C4-2B (cell line): ENCODE measurements around the gene TSPAN9.

Source experiments
- ZFX ChIP-seq: fragments of 450-650 bp; IDR thresholded peaks from 2 replicates; pipeline ENCODE4 v1.6.1; 2017
- TF ChIP-seq, protein P1 (sequence below): fragments of 450-650 bp; conservative IDR thresholded peaks from 2 replicates; pipeline ENCODE4 v1.5.1; 2017; ENCODE audit warnings: mild to moderate bottlenecking

DNA sequence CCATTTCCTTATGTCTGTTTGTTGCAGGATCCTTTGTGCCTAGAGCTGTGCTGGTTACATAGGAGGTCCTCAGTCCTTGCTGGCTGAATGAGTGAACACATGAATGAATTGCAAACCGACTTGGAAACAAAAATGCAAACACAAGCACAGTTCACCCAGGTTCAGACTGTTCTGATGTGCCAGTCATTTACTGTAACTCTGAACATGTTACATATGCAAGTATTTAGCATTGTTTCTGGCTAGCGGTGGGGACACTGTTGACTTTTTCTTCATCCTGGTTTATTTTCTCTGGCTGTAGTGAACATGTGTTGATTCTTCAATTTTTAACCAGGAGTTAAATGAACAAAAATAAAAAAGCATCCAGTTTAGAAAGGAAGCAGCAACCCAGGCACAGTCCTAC lies 33.4 kb downstream of the TSPAN9 start:
- TF ChIP-seq, protein P1, sequence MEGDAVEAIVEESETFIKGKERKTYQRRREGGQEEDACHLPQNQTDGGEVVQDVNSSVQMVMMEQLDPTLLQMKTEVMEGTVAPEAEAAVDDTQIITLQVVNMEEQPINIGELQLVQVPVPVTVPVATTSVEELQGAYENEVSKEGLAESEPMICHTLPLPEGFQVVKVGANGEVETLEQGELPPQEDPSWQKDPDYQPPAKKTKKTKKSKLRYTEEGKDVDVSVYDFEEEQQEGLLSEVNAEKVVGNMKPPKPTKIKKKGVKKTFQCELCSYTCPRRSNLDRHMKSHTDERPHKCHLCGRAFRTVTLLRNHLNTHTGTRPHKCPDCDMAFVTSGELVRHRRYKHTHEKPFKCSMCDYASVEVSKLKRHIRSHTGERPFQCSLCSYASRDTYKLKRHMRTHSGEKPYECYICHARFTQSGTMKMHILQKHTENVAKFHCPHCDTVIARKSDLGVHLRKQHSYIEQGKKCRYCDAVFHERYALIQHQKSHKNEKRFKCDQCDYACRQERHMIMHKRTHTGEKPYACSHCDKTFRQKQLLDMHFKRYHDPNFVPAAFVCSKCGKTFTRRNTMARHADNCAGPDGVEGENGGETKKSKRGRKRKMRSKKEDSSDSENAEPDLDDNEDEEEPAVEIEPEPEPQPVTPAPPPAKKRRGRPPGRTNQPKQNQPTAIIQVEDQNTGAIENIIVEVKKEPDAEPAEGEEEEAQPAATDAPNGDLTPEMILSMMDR, result no peak
- no peak for TF ChIP-seq ZFX
